ENCODE measurements around the gene BMERB1. TPM values are rescaled to one million over a fixed set of nuclear protein-coding genes. Genes with fewer than 3 reads are reported as not detected.
"Not testable (repeated sequence)": the region's sequence is repeated elsewhere in the genome, so short reads cannot be mapped to it uniquely, and the experiment has no call there.

Gene BMERB1
- total RNA-seq, 4 donors from 2014 or later = 7.4 to 20.4 (median 10.6) TPM

DNA sequence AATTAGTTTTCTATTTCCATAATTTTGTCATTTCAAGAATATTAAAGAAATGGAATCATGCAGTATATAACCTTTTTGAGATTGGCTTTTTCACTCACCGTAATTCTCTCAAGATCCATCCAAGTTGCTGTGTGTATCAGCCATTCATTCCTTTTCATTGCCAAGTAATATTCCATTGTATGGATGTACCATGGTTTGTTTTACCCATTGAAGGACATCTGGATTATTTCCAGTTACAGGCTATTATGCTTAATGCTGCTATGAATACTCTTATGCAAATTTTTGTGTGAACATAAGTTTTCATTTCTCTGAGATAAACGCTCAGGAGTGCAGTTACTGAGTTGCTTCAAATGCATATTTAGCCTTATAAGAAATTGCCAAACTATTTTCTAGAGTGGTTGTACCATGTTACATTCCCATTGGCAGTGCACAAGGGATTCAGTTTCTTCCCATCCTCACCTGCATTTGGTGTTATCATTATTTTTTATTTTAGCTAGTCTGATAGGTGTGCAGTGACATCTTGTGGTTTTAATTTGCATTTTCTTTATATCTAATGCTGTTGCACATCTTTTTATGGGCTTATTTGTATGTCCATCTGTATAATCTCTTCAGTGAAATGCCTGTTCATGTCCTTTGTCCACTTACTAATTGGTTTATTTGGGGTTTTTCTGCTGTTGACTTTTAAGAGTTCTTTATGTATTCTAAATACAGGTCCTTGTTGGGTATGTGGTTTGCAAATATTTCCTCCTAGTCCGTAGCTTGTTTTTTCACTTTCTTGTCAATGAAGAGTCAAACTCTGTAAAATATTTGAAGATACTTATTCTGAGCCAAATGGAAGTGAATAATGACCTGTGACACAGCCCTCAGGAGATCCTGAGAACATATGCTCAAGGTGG, 32.7 kb downstream of the BMERB1 start:
- intact Hi-C loops (cut with DNase I; ENCODE audit: low total_unique reads) = no loop called here
- 65 to 67% methylated on average over 3 of the region's 3 CpGs for WGBS, 2 donors
- no peak overlapping the region for H3K4me3 ChIP-seq (ENCODE audit: low read depth, poor library complexity, severe bottlenecking)
- TF ChIP-seq, protein P1, sequence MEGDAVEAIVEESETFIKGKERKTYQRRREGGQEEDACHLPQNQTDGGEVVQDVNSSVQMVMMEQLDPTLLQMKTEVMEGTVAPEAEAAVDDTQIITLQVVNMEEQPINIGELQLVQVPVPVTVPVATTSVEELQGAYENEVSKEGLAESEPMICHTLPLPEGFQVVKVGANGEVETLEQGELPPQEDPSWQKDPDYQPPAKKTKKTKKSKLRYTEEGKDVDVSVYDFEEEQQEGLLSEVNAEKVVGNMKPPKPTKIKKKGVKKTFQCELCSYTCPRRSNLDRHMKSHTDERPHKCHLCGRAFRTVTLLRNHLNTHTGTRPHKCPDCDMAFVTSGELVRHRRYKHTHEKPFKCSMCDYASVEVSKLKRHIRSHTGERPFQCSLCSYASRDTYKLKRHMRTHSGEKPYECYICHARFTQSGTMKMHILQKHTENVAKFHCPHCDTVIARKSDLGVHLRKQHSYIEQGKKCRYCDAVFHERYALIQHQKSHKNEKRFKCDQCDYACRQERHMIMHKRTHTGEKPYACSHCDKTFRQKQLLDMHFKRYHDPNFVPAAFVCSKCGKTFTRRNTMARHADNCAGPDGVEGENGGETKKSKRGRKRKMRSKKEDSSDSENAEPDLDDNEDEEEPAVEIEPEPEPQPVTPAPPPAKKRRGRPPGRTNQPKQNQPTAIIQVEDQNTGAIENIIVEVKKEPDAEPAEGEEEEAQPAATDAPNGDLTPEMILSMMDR (IDR thresholded peaks at IDR 0.05) = no peak
- no peak for TF ChIP-seq POLR2A (IDR thresholded peaks at IDR 0.05)
- no peak for DNase-seq (ENCODE audit: low spot score in 2 of 2)

DNA sequence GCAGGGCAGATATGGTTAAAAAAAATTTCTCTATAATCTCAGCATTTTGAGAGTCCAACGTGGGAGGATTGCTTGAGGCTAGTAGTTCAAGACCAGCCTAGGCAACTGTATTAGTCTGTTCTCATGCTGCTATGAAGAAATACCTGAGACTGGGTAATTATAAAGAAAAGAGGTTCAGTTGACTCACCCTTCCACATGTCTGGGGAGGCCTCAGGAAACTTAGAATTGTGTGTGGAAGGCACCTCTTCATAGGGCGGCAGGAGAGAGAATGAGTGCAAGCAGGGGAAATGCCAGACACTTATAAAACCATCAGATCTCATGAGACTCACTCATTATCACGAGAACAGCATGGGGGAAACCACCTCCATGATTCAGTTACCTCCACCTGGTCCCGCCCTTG, 42.6 kb downstream of the BMERB1 start:
- DNase-seq (ENCODE audit: low spot score in 2 of 2); intact Hi-C loops (cut with DNase I; ENCODE audit: low total_unique reads); H3K4me3 ChIP-seq (ENCODE audit: low read depth, poor library complexity, severe bottlenecking): not testable (repeated sequence)
- WGBS, 2 donors = 81 to 82% methylated on average over 4 of the region's 4 CpGs

DNA sequence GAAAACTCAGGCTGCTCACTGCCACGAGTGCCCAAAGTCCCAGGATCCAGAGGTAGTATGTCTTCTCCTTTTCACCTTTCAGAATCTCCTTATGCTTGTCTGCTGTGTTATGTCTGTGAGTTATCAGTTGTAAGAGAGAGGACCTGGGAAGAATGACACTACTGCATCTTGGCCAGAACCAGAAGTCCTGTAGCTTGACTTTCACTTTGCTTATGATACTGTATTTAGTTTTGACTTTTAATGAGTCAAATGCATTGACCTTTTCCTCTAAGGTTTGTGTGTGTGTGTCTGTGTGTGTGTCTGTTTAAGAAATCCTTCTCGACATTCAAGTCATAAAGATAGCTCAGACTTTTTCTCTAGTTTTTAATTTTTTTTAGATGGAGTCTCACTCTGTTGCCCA, 43.4 kb downstream of the BMERB1 start:
- TF ChIP-seq POLR2A (IDR thresholded peaks at IDR 0.05) = no peak
- TF ChIP-seq, protein P1 (IDR thresholded peaks at IDR 0.05) = no peak
- DNase-seq (ENCODE audit: low spot score in 2 of 2) = no peak
- WGBS, 2 donors = 78 to 80% methylated on average over 2 of the region's 2 CpGs
- no peak overlapping the region for H3K4me3 ChIP-seq (ENCODE audit: low read depth, poor library complexity, severe bottlenecking)
- intact Hi-C loops (cut with DNase I; ENCODE audit: low total_unique reads) = no loop called here

DNA sequence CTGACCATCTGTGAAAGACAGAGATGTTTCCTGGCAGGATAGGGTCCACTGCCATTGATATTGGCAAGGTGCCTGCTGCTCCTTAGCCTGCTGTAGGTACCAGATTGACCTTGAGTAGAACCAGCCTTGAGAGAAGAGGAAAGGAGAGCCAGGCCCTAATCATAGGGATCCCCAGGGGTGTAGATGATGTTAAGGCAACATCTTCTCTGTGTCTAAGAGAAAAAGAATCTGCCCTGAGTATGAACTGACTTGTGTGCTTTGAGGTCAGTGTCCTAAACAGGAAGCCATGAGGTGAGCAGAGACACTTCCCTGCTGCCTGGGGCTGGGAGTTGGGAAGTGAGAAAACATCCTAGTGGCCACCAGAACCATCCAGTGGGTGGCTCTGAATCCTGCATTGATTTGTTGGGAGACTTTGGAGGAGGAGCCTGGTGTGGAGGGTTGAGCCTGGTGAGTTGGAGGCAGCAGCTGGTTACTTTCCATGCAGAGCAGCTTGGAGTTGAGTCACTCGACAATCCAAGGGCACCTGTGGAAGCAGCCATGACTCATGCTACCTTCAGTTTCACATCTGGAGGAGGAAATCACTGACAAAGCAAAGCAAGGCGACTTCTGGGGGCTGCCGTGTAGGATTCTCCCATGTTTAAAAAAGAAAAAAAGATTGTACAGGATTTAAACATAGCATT, 47.8 kb downstream of the BMERB1 start:
- no peak overlapping the region for H3K4me3 ChIP-seq (ENCODE audit: low read depth, poor library complexity, severe bottlenecking)
- peak; percentile 40 to 87 for DNase-seq (ENCODE audit: low spot score in 2 of 2)
- TF ChIP-seq, protein P1 (IDR thresholded peaks at IDR 0.05) = no peak
- TF ChIP-seq POLR2A (IDR thresholded peaks at IDR 0.05) = no peak
- 38 to 39% methylated on average over 3 of the region's 3 CpGs for WGBS, 2 donors
- intact Hi-C loops (cut with DNase I; ENCODE audit: low total_unique reads) = no loop called here

DNA sequence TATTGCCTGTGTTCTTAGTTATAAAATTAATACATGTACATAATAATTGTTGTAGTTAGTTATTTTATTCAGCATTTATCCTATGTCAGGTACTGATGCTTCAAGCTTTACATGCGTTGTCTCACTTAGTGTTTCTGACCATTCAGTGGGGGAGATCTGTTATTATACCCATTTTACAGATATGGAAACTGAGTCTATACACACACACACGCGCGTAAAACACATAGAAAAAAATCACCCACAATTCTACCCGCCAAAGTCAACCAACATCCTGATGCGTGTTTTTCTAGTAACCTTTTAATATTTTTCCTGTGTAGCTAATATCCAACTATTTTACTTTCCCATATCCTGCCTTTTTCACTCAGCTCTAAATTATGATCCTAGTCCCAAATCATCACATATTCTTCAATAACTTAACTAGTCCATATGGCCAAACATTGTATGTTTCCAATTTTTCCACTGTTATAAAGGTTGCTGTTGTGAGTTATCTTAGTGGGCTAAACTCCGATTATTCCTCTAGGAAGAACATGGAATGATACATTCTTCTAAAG, 48.4 kb downstream of the BMERB1 start:
- intact Hi-C loops (cut with DNase I; ENCODE audit: low total_unique reads) = no loop called here
- TF ChIP-seq, protein P1 (IDR thresholded peaks at IDR 0.05) = no peak
- TF ChIP-seq POLR2A (IDR thresholded peaks at IDR 0.05) = no peak
- DNase-seq (ENCODE audit: low spot score in 2 of 2) = no peak
- WGBS, 2 donors = 94 to 95% methylated on average over 7 of the region's 7 CpGs
- no peak overlapping the region for H3K4me3 ChIP-seq (ENCODE audit: low read depth, poor library complexity, severe bottlenecking)

DNA sequence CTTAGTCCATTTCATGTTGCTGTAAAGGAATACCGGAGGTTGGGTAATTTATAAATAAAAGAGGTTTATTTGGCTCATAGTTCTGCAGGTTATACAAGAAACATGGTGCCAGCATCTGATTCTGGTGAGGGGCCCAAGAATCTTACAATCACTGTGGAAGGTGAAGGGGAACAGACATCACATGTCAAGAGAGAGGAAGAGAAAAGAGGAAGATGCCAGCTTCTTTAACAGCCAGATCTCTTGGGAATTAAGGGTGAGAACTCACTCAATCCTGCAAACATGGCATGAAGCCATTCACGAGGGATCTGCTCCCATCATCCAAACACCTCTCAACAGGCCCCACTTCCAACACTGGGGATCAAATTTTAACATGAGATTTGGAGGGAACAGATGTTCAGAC, 49.5 kb downstream of the BMERB1 start:
- no peak for DNase-seq (ENCODE audit: low spot score in 2 of 2)
- intact Hi-C loops (cut with DNase I; ENCODE audit: low total_unique reads) = no loop called here
- H3K4me3 ChIP-seq (ENCODE audit: low read depth, poor library complexity, severe bottlenecking) = no peak overlapping the region
- TF ChIP-seq, protein P1 (IDR thresholded peaks at IDR 0.05) = no peak
- no peak for TF ChIP-seq POLR2A (IDR thresholded peaks at IDR 0.05)
- WGBS, 2 donors = 77 to 84% methylated on average over 2 of the region's 2 CpGs
